K562 (cell line): ENCODE measurements around the gene BTBD1. TPM values are rescaled to one million over a fixed set of nuclear protein-coding genes. Genes with fewer than 3 reads are reported as not detected.

ENCODE experiments used
- CBFA2T3 ChIP-seq: fragments of 450-650 bp; IDR thresholded peaks from 2 replicates; pipeline ENCODE4 v1.6.1; 2017
- ETV1 ChIP-seq: fragments of 450-650 bp; conservative IDR thresholded peaks from 2 replicates; pipeline ENCODE4 v1.6.1; 2016; ENCODE audit warnings: missing genetic modification characterization, control low read depth, low read depth, missing compliant biosample characterization
- TBP ChIP-seq: optimal IDR thresholded peaks from 2 replicates; pipeline ENCODE3; 2011; ENCODE audit warnings: low read depth, low read length, improper control_type of control experiment
- polyA plus RNA-seq, 8 experiments: library from polyadenylated mRNA; depleted of rRNA in 4 of 8; stranded (reverse) in 5 of 8; unstranded in 3 of 8; fragments of >200 nt; fragmentation: Nextera tagmentation in 2 of 8; fragmentation: Illumina TruSeq in 1 of 8; extraction: Ambion mirVana in 2 of 8; extraction: Trizol in 1 of 8; gene quantifications; 2 replicates each; pipeline versions ENCODE4 v1.2.1 to v1.2.3, GENCODE V29; 2011 to 2014; ENCODE audit warnings: inconsistent platforms in 1 of 8, missing spikeins in 1 of 8
- total RNA-seq, 7 experiments: library from RNA; depleted of rRNA in 6 of 7; stranded (reverse); fragments of >200 nt in 6 of 7; fragmentation: Illumina TruSeq in 2 of 7; extraction: Trizol in 2 of 7; gene quantifications; 2 replicates each; pipeline versions ENCODE4 v1.2.1 to v1.2.3, GENCODE V29; 2011 to 2021; ENCODE audit warnings: low replicate concordance in 1 of 7
- TF ChIP-seq, protein P1 (sequence below), 2 experiments: fragments of 450-650 bp; IDR thresholded peaks; 2 replicates each; pipeline ENCODE4 v1.6.1; 2018; ENCODE audit warnings: mild to moderate bottlenecking in 2 of 2, low read depth in 1 of 2; ENCODE audit not compliant: partially characterized antibody in 2 of 2
- TF ChIP-seq, protein P2 (sequence below), 2 experiments: fragments of 450-650 bp; IDR thresholded peaks; 2 replicates each; pipeline ENCODE4 v1.6.1; 2016
- TF ChIP-seq, protein P3 (sequence below): fragments of 450-650 bp; IDR thresholded peaks from 2 replicates; pipeline ENCODE4 v1.6.1; 2017; ENCODE audit warnings: antibody characterized with exemption
- TF ChIP-seq, protein P4 (sequence below): fragments of 200-800 bp; sonication (Bioruptor generic); IDR thresholded peaks from 2 replicates; pipeline ENCODE4 v1.6.1; 2016; ENCODE audit warnings: missing genetic modification characterization, missing compliant biosample characterization
- TF ChIP-seq, protein P5 (sequence below): fragments of 250-450 bp; sonication (Bioruptor Pico); IDR thresholded peaks from 2 replicates; pipeline ENCODE4 v1.4.0; 2020; ENCODE audit warnings: mild to moderate bottlenecking, moderate library complexity, borderline replicate concordance

BTBD1 gene
- total and polyA plus RNA-seq, 9 of the 15 experiments (the other 6 are each of a cell fraction or from before 2014, with no cell fraction given): 19.4 to 106 (median 90.4) TPM

DNA sequence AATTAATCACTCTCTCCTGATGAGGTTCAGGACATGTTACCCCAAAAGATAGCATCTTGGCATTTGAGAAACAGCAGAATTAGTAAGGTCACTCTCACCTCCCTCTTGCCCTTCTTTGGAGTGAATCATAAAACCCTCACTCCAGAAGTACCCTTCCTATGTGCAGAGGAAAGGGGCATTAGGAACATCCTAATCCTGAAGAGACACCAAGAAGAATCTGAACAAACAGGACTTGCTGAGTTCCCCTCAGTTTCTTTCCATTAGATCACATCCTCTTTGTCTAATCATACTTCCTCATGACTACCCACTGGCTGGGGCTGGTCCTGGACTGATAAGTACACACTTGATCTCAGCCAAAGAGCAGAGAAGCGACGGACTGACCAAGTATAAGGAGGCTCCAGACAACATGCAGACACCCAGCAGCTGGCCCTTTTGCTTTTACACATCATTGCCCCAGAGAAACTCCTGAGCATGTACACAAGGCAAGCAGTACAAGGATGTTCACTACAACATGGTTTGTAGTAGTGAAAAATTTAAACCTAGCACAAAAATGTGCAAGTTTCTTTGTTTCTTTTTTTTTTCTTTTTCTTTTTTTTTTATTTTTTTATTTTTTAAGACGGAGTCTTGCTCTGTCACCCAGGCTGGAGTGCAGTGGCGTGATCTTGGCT, 25.4 kb upstream of the BTBD1 start (continued):
- TF ChIP-seq, protein P1, sequence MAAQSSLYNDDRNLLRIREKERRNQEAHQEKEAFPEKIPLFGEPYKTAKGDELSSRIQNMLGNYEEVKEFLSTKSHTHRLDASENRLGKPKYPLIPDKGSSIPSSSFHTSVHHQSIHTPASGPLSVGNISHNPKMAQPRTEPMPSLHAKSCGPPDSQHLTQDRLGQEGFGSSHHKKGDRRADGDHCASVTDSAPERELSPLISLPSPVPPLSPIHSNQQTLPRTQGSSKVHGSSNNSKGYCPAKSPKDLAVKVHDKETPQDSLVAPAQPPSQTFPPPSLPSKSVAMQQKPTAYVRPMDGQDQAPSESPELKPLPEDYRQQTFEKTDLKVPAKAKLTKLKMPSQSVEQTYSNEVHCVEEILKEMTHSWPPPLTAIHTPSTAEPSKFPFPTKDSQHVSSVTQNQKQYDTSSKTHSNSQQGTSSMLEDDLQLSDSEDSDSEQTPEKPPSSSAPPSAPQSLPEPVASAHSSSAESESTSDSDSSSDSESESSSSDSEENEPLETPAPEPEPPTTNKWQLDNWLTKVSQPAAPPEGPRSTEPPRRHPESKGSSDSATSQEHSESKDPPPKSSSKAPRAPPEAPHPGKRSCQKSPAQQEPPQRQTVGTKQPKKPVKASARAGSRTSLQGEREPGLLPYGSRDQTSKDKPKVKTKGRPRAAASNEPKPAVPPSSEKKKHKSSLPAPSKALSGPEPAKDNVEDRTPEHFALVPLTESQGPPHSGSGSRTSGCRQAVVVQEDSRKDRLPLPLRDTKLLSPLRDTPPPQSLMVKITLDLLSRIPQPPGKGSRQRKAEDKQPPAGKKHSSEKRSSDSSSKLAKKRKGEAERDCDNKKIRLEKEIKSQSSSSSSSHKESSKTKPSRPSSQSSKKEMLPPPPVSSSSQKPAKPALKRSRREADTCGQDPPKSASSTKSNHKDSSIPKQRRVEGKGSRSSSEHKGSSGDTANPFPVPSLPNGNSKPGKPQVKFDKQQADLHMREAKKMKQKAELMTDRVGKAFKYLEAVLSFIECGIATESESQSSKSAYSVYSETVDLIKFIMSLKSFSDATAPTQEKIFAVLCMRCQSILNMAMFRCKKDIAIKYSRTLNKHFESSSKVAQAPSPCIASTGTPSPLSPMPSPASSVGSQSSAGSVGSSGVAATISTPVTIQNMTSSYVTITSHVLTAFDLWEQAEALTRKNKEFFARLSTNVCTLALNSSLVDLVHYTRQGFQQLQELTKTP (IDR thresholded peaks at IDR 0.05; ENCODE audit: low read depth in 1 of 2, partially characterized antibody in 2 of 2): peak; percentile 59 to 80
- TF ChIP-seq TBP (peak; percentile 45), ETV1 (tag) (peak; percentile 95), CBFA2T3 (peak; percentile 95)
- TF ChIP-seq, protein P2, sequence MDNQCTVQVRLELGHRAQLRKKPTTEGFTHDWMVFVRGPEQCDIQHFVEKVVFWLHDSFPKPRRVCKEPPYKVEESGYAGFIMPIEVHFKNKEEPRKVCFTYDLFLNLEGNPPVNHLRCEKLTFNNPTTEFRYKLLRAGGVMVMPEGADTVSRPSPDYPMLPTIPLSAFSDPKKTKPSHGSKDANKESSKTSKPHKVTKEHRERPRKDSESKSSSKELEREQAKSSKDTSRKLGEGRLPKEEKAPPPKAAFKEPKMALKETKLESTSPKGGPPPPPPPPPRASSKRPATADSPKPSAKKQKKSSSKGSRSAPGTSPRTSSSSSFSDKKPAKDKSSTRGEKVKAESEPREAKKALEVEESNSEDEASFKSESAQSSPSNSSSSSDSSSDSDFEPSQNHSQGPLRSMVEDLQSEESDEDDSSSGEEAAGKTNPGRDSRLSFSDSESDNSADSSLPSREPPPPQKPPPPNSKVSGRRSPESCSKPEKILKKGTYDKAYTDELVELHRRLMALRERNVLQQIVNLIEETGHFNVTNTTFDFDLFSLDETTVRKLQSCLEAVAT (IDR thresholded peaks at IDR 0.05): peak; percentile 62 to 75; a peak in 2 of 4 replicates
- TF ChIP-seq, protein P3, sequence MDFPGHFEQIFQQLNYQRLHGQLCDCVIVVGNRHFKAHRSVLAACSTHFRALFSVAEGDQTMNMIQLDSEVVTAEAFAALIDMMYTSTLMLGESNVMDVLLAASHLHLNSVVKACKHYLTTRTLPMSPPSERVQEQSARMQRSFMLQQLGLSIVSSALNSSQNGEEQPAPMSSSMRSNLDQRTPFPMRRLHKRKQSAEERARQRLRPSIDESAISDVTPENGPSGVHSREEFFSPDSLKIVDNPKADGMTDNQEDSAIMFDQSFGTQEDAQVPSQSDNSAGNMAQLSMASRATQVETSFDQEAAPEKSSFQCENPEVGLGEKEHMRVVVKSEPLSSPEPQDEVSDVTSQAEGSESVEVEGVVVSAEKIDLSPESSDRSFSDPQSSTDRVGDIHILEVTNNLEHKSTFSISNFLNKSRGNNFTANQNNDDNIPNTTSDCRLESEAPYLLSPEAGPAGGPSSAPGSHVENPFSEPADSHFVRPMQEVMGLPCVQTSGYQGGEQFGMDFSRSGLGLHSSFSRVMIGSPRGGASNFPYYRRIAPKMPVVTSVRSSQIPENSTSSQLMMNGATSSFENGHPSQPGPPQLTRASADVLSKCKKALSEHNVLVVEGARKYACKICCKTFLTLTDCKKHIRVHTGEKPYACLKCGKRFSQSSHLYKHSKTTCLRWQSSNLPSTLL: 0 out of 2 replicates have a peak, but pooled peaks have one; percentile 55
- TF ChIP-seq, protein P4, sequence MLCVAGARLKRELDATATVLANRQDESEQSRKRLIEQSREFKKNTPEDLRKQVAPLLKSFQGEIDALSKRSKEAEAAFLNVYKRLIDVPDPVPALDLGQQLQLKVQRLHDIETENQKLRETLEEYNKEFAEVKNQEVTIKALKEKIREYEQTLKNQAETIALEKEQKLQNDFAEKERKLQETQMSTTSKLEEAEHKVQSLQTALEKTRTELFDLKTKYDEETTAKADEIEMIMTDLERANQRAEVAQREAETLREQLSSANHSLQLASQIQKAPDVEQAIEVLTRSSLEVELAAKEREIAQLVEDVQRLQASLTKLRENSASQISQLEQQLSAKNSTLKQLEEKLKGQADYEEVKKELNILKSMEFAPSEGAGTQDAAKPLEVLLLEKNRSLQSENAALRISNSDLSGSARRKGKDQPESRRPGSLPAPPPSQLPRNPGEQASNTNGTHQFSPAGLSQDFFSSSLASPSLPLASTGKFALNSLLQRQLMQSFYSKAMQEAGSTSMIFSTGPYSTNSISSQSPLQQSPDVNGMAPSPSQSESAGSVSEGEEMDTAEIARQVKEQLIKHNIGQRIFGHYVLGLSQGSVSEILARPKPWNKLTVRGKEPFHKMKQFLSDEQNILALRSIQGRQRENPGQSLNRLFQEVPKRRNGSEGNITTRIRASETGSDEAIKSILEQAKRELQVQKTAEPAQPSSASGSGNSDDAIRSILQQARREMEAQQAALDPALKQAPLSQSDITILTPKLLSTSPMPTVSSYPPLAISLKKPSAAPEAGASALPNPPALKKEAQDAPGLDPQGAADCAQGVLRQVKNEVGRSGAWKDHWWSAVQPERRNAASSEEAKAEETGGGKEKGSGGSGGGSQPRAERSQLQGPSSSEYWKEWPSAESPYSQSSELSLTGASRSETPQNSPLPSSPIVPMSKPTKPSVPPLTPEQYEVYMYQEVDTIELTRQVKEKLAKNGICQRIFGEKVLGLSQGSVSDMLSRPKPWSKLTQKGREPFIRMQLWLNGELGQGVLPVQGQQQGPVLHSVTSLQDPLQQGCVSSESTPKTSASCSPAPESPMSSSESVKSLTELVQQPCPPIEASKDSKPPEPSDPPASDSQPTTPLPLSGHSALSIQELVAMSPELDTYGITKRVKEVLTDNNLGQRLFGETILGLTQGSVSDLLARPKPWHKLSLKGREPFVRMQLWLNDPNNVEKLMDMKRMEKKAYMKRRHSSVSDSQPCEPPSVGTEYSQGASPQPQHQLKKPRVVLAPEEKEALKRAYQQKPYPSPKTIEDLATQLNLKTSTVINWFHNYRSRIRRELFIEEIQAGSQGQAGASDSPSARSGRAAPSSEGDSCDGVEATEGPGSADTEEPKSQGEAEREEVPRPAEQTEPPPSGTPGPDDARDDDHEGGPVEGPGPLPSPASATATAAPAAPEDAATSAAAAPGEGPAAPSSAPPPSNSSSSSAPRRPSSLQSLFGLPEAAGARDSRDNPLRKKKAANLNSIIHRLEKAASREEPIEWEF: no peak
- TF ChIP-seq, protein P5, sequence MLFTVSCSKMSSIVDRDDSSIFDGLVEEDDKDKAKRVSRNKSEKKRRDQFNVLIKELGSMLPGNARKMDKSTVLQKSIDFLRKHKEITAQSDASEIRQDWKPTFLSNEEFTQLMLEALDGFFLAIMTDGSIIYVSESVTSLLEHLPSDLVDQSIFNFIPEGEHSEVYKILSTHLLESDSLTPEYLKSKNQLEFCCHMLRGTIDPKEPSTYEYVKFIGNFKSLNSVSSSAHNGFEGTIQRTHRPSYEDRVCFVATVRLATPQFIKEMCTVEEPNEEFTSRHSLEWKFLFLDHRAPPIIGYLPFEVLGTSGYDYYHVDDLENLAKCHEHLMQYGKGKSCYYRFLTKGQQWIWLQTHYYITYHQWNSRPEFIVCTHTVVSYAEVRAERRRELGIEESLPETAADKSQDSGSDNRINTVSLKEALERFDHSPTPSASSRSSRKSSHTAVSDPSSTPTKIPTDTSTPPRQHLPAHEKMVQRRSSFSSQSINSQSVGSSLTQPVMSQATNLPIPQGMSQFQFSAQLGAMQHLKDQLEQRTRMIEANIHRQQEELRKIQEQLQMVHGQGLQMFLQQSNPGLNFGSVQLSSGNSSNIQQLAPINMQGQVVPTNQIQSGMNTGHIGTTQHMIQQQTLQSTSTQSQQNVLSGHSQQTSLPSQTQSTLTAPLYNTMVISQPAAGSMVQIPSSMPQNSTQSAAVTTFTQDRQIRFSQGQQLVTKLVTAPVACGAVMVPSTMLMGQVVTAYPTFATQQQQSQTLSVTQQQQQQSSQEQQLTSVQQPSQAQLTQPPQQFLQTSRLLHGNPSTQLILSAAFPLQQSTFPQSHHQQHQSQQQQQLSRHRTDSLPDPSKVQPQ (CRISPR knock-in tag): no peak
